ENCODE data around the gene PROSER3. TPM values are rescaled to one million over a fixed set of nuclear protein-coding genes. Genes with fewer than 3 reads are reported as not detected.
"Not testable (repeated sequence)": the region's sequence is repeated elsewhere in the genome, so short reads cannot be mapped to it uniquely, and the experiment has no call there.

PROSER3 gene
- total and polyA plus RNA-seq, 2 donors (not counting 1 experiment from before 2014, with no cell fraction given) = 26.0 to 61.0 TPM

DNA sequence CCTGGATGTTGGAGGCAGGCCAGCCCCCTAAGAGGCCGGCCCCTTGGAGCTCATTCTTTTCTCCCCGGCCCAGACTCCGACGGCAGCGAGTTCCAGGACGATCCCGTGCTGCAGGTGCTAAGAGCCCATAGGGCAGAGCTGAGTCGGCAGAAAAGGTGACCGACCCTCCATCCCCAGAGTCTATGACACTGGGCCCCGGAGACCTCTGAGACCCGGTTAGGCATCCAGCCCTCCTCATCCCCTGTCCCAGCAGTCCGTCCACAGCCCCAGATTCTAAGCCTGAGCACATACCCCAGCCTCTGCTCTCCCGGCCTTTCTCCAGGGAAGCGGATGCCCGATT lies 10.1 kb downstream of the PROSER3 start:
- H3K27ac Mint-ChIP-seq = no peak overlapping the region
- intact Hi-C loops (cut with micrococcal nuclease) = no loop called here
- Histone ChIP-seq H3K4me3 (ENCODE audit: control extremely low read depth in 1 of 5, extremely low read depth in 1 of 5, insufficient read depth in 1 of 5, low read depth in 2 of 5, low read length in 4 of 5) (no peak overlapping the region), H3K9ac (ENCODE audit: low read length) (no peak overlapping the region), H4K20me1 (ENCODE audit: control insufficient read depth, insufficient read depth, low read length, poor library complexity, severe bottlenecking) (no peaks in the 10 kb centered on the region), H3K4me2 (replicated peaks; ENCODE audit: low read depth, low read length, poor library complexity, severe bottlenecking) (no peak overlapping the region), H3K27ac (ENCODE audit: low read length in 2 of 2) (no peak overlapping the region), H3K4me1 (ENCODE audit: control insufficient read depth in 2 of 2, insufficient read depth in 2 of 2, low read length in 2 of 2) (no peaks in the 10 kb centered on the region), H3K36me3 (replicated peaks in 1 of 2; ENCODE audit: control extremely low read depth in 1 of 2, control insufficient read depth in 1 of 2, extremely low read depth in 1 of 2, insufficient read depth in 2 of 2, low read length in 1 of 2) (peaks cover 0 to 8% of the 10 kb centered on the region in 2 experiments), H3K9me3 (ENCODE audit: control extremely low read depth in 1 of 3, control insufficient read depth in 2 of 3, insufficient read depth in 1 of 3, low read length in 2 of 3) (no peaks in the 10 kb centered on the region), H2AFZ (ENCODE audit: insufficient read depth, low read depth, low read length, poor library complexity, severe bottlenecking) (no peak overlapping the region), H3K27me3 (replicated peaks in 1 of 4; ENCODE audit: control extremely low read depth in 1 of 4, control insufficient read depth in 3 of 4, insufficient read depth in 4 of 4, low read length in 3 of 4) (no peaks in the 10 kb centered on the region), H3K79me2 (ENCODE audit: control insufficient read depth, insufficient read depth, low read length) (no peaks in the 10 kb centered on the region)
- H3K4me1 Mint-ChIP-seq = peaks cover 3% of the 10 kb centered on the region
- ChIA-PET CTCF (no interaction called here), POLR2A (no interaction called here)
- ATAC-seq (ENCODE audit: low read depth) (no peak), DNase-seq (no peak)
- 88% methylated on average over 15 of the region's 15 CpGs for WGBS (ENCODE audit: insufficient coverage)
- H3K9me3 Mint-ChIP-seq (ENCODE audit: insufficient read depth) = no peaks in the 10 kb centered on the region
- TF ChIP-seq, protein P1, sequence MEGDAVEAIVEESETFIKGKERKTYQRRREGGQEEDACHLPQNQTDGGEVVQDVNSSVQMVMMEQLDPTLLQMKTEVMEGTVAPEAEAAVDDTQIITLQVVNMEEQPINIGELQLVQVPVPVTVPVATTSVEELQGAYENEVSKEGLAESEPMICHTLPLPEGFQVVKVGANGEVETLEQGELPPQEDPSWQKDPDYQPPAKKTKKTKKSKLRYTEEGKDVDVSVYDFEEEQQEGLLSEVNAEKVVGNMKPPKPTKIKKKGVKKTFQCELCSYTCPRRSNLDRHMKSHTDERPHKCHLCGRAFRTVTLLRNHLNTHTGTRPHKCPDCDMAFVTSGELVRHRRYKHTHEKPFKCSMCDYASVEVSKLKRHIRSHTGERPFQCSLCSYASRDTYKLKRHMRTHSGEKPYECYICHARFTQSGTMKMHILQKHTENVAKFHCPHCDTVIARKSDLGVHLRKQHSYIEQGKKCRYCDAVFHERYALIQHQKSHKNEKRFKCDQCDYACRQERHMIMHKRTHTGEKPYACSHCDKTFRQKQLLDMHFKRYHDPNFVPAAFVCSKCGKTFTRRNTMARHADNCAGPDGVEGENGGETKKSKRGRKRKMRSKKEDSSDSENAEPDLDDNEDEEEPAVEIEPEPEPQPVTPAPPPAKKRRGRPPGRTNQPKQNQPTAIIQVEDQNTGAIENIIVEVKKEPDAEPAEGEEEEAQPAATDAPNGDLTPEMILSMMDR (IDR thresholded peaks at IDR 0.05) = no peak
- TF ChIP-seq EZH2 (IDR thresholded peaks at IDR 0.05; ENCODE audit: borderline replicate concordance, insufficient read depth, low read depth, low read length, poor library complexity, severe bottlenecking) = no peak
- H3K4me3 Mint-ChIP-seq = no peak overlapping the region
- H3K27me3 Mint-ChIP-seq = no peaks in the 10 kb centered on the region

DNA sequence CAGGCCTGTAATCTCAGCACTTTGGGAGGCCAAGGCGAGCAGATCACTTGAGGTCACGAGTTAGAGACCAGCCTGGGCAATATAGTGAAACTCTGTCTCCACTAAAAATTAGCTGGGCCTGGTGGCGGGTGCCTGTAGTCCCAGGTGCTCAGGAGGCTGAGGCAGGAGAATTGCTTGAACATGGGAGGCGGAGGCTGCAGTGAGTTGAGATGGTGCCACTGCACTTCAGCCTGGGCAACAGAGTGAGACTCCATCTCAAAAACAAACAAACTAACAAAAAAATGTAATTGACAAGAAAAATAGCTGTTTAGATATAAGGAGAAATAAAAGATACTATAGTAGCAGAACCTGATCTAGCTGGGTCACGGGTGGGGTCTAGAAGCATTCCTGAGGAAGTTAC lies 14.4 kb downstream of the PROSER3 start:
- H3K9ac ChIP-seq (ENCODE audit: low read length); intact Hi-C loops (cut with micrococcal nuclease); H3K27ac Mint-ChIP-seq; DNase-seq; H3K9me3 Mint-ChIP-seq (ENCODE audit: insufficient read depth); H3K27me3 Mint-ChIP-seq; H3K9me3 ChIP-seq (ENCODE audit: control extremely low read depth in 1 of 3, control insufficient read depth in 2 of 3, insufficient read depth in 1 of 3, low read length in 2 of 3); H2AFZ ChIP-seq (ENCODE audit: insufficient read depth, low read depth, low read length, poor library complexity, severe bottlenecking); H3K27ac ChIP-seq (ENCODE audit: low read length in 2 of 2); H4K20me1 ChIP-seq (ENCODE audit: control insufficient read depth, insufficient read depth, low read length, poor library complexity, severe bottlenecking); H3K4me2 ChIP-seq (replicated peaks; ENCODE audit: low read depth, low read length, poor library complexity, severe bottlenecking); ATAC-seq (ENCODE audit: low read depth); H3K27me3 ChIP-seq (replicated peaks in 1 of 4; ENCODE audit: control extremely low read depth in 1 of 4, control insufficient read depth in 3 of 4, insufficient read depth in 4 of 4, low read length in 3 of 4); H3K4me3 ChIP-seq (ENCODE audit: control extremely low read depth in 1 of 5, extremely low read depth in 1 of 5, insufficient read depth in 1 of 5, low read depth in 2 of 5, low read length in 4 of 5); H3K79me2 ChIP-seq (ENCODE audit: control insufficient read depth, insufficient read depth, low read length); POLR2A ChIA-PET; H3K36me3 ChIP-seq (replicated peaks in 1 of 2; ENCODE audit: control extremely low read depth in 1 of 2, control insufficient read depth in 1 of 2, extremely low read depth in 1 of 2, insufficient read depth in 2 of 2, low read length in 1 of 2); H3K4me3 Mint-ChIP-seq: not testable (repeated sequence)
- WGBS (ENCODE audit: insufficient coverage) = 100% methylated on average over 3 of the region's 5 CpGs
- H3K4me1 Mint-ChIP-seq = peaks cover 13% of the 10 kb centered on the region
- H3K4me1 ChIP-seq (ENCODE audit: control insufficient read depth in 2 of 2, insufficient read depth in 2 of 2, low read length in 2 of 2) = peaks cover 10 to 16% of the 10 kb centered on the region in 2 donors
- CTCF ChIA-PET = interaction anchor here (0.6 kb wide), 1 partner anchor 142 kb away, joined by 3 read pairs; no protein-coding TSS in a partner anchor

All from B cell (primary cell).